Ascending aorta (tissue), 2 donors: ENCODE measurements around the gene CMIP. TPM values are rescaled to one million over a fixed set of nuclear protein-coding genes. Genes with fewer than 3 reads are reported as not detected.

Experiments used
- DNase-seq, 2 donors: peaks; one replicate each; pipeline ENCODE4 v3.0.0-alpha.2; 2019; ENCODE audit warnings: low spot score in 2 of 2
- H3K27ac ChIP-seq, 2 donors: fragments of 200-600 bp; sonication (generic); one replicate each; pipeline ENCODE4 v1.5.1; 2016 to 2017; ENCODE audit warnings: mild to moderate bottlenecking in 1 of 2
- H3K27me3 ChIP-seq: fragments of 200-600 bp; sonication (generic); one replicate; pipeline ENCODE4 v1.5.1; 2017
- H3K36me3 ChIP-seq, 2 donors: fragments of 200-600 bp; sonication (generic); one replicate each; pipeline ENCODE4 v1.5.1; 2016
- H3K4me1 ChIP-seq, 2 donors: fragments of 200-600 bp; sonication (generic); one replicate each; pipeline ENCODE4 v1.5.1; 2016 to 2017; ENCODE audit warnings: mild to moderate bottlenecking in 1 of 2
- H3K4me3 ChIP-seq, 2 donors: fragments of 200-600 bp; sonication (generic); one replicate each; pipeline ENCODE4 v1.5.1; 2016 to 2017; ENCODE audit warnings: mild to moderate bottlenecking in 1 of 2
- H3K9me3 ChIP-seq, 2 donors: fragments of 200-600 bp; sonication (generic); one replicate each; pipeline ENCODE4 v1.5.1; 2016
- intact Hi-C: fragments of 100-400 bp; cut with DNase I; formaldehyde crosslinking; loops from one replicate; pipeline ENCODE4 v1.15.1; 2023
- total RNA-seq: library from RNA; depleted of rRNA; stranded (reverse); fragments of >200 nt; gene quantifications from one replicate; pipeline ENCODE4 v1.1.0, GENCODE V29; 2016
- TF ChIP-seq, protein P1 (sequence below), 3 experiments: fragments of 200-600 bp in 2 of 3; fragments of 450-650 bp in 1 of 3; sonication (generic) in 2 of 3; IDR thresholded peaks; one replicate each; pipeline ENCODE4 v1.5.1; 2016 to 2019; ENCODE audit warnings: antibody characterized with exemption in 3 of 3, mild to moderate bottlenecking in 1 of 3, moderate library complexity in 1 of 3

Gene CMIP
- total RNA-seq, 1 donor from 2014 or later = 110 TPM

DNA sequence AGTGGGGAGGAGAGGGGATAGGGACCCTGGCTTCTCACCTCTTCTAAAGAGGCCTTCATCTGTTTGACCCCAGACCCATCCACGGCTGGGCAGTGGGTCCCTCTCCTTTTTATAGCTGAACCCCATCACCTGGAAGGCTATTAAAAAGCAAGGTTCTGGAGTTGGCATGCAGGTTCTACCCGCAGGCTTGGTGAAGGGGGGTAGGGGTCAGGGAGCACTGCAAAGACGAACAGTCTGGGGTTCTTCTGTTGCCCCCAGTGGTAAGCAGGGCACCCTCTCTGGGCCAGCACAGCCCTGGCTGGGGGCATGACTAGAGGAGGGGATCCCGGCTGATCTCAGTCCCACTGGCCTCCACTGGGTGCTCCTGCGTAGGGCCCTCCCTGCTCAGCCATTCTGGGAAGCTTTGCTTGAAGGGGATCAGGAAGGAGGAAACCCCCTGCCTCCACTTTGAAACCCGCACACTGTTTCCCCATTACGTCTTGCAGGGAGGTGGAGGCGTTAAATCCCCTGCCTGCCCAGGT, 13.6 kb downstream of the CMIP start:
- no peak for DNase-seq
- TF ChIP-seq, protein P1, sequence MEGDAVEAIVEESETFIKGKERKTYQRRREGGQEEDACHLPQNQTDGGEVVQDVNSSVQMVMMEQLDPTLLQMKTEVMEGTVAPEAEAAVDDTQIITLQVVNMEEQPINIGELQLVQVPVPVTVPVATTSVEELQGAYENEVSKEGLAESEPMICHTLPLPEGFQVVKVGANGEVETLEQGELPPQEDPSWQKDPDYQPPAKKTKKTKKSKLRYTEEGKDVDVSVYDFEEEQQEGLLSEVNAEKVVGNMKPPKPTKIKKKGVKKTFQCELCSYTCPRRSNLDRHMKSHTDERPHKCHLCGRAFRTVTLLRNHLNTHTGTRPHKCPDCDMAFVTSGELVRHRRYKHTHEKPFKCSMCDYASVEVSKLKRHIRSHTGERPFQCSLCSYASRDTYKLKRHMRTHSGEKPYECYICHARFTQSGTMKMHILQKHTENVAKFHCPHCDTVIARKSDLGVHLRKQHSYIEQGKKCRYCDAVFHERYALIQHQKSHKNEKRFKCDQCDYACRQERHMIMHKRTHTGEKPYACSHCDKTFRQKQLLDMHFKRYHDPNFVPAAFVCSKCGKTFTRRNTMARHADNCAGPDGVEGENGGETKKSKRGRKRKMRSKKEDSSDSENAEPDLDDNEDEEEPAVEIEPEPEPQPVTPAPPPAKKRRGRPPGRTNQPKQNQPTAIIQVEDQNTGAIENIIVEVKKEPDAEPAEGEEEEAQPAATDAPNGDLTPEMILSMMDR (IDR thresholded peaks at IDR 0.05) = no peak
- no peaks in the 10 kb centered on the region for H3K9me3 ChIP-seq
- no peak overlapping the region for H3K4me3 ChIP-seq
- no peaks in the 10 kb centered on the region for H3K36me3 ChIP-seq
- no peaks in the 10 kb centered on the region for H3K27me3 ChIP-seq
- no peak overlapping the region for H3K27ac ChIP-seq
- no peaks in the 10 kb centered on the region for H3K4me1 ChIP-seq
- intact Hi-C loops = no loop called here

DNA sequence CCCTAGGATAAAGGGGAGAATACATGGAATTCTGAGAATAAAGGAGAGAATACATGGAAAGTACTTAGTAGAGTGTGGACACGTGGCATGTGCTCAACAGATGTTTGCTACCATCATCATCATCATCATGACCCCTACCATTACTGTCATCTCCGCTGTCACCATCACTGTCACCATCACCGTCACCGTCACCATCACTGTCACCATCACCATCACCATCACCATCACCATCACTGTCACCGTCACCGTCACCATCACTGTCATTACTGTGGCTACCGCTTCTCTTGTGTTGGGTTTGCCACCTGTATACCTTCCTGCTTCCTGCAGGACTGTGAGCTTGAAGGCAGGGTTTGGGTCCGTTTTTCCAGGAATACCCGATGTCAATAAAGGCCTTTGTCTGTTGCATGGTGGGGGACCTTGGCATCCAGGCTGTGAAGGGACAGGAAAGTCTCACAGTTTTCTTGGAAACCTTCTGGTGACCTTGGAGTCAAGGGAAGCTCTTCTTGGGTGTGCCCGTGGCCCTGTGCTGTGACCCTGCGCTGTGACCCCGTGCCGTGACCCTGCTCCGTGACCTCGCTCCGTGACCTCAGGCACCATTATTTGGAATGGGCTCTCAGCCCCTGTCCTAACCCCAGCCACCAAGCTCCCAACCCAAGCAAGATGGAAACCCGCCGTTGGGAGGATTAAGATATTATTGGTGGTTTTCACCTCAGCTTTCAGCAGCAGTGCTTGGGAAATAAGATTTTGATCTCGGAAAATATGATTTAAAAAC, 14.4 kb downstream of the CMIP start:
- intact Hi-C loops = no loop called here
- no peaks in the 10 kb centered on the region for H3K9me3 ChIP-seq
- no peaks in the 10 kb centered on the region for H3K27me3 ChIP-seq
- no peak for DNase-seq
- no peak overlapping the region for H3K27ac ChIP-seq
- no peaks in the 10 kb centered on the region for H3K4me1 ChIP-seq
- H3K4me3 ChIP-seq = no peak overlapping the region
- no peaks in the 10 kb centered on the region for H3K36me3 ChIP-seq
- TF ChIP-seq, protein P1 (IDR thresholded peaks at IDR 0.05) = no peak

DNA sequence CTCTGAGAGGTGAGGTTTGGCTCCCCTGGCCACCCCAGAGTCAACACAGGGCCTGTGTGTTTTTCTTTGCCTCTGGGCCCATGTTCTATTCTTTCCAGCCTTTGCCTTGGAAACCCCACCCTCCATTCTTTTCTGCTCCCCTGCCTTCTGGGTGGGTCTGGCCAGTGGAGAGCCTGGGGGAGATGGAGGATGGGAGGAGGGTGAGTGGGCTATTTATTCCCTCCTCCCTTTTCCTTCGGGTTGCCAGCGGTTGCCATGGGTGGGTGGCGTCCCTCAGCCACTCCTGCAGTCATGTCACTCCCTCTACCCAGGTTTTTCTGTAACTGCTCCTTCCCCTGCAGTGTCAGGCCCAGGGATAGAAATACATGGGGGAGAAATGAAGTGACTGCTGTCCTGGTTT, 15.5 kb downstream of the CMIP start:
- H3K4me1 ChIP-seq = no peaks in the 10 kb centered on the region
- intact Hi-C loops = no loop called here

GRCh38 chr16:81461243-81461642, 16.6 kb downstream of the CMIP start:
- H3K27me3 ChIP-seq = no peaks in the 10 kb centered on the region
- no peaks in the 10 kb centered on the region for H3K4me1 ChIP-seq

More for the DNA sequence above, 15.5 kb downstream of the CMIP start:
- H3K36me3 ChIP-seq = no peaks in the 10 kb centered on the region
- no peaks in the 10 kb centered on the region for H3K27me3 ChIP-seq
- TF ChIP-seq, protein P1 (IDR thresholded peaks at IDR 0.05) = no peak
- no peaks in the 10 kb centered on the region for H3K9me3 ChIP-seq
- H3K27ac ChIP-seq = no peak overlapping the region
- DNase-seq = no peak
- no peak overlapping the region for H3K4me3 ChIP-seq

GRCh38 chr16:81461766-81462165, 17.2 kb downstream of the CMIP start:
- TF ChIP-seq, protein P1 (IDR thresholded peaks at IDR 0.05) = no peak
- no peak overlapping the region for H3K4me3 ChIP-seq
- DNase-seq = no peak
- no peaks in the 10 kb centered on the region for H3K4me1 ChIP-seq
- no peak overlapping the region for H3K27ac ChIP-seq
- intact Hi-C loops = no loop called here
- H3K27me3 ChIP-seq = no peaks in the 10 kb centered on the region
- H3K36me3 ChIP-seq = no peaks in the 10 kb centered on the region
- H3K9me3 ChIP-seq = no peaks in the 10 kb centered on the region

More at GRCh38 chr16:81461243-81461642, 16.6 kb downstream of the CMIP start:
- DNase-seq = no peak
- Histone ChIP-seq H3K4me3 (no peak overlapping the region), H3K9me3 (no peaks in the 10 kb centered on the region), H3K27ac (no peak overlapping the region), H3K36me3 (no peaks in the 10 kb centered on the region)
- TF ChIP-seq, protein P1 (IDR thresholded peaks at IDR 0.05) = no peak
- intact Hi-C loops = no loop called here
